Prostate gland (tissue), 2 donors: ENCODE data around the gene BCAN.

Experiments
- POLR2A ChIP-seq: fragments of 450-650 bp; IDR thresholded peaks from one replicate; pipeline ENCODE4 v1.6.1; 2016; ENCODE audit warnings: antibody characterized with exemption, mild to moderate bottlenecking
- POLR2AphosphoS5 ChIP-seq: sonication (generic); formaldehyde crosslinking; IDR thresholded peaks from one replicate; pipeline ENCODE4 v1.6.1; 2017; ENCODE audit warnings: antibody characterized with exemption
- TF ChIP-seq, protein P1 (sequence below), 4 experiments: fragments of 200-600 bp in 2 of 4; fragments of 450-650 bp in 2 of 4; sonication (generic) in 2 of 4; IDR thresholded peaks; 1 replicate in 3 of 4; 2 replicates in 1 of 4; pipeline ENCODE4 v1.5.1; 2016 to 2019; ENCODE audit warnings: antibody characterized with exemption in 4 of 4, mild to moderate bottlenecking in 2 of 4, moderate library complexity in 2 of 4

GRCh38 chr1:156704930-156705320, 63.0 kb downstream of the BCAN start:
- TF ChIP-seq, protein P1, sequence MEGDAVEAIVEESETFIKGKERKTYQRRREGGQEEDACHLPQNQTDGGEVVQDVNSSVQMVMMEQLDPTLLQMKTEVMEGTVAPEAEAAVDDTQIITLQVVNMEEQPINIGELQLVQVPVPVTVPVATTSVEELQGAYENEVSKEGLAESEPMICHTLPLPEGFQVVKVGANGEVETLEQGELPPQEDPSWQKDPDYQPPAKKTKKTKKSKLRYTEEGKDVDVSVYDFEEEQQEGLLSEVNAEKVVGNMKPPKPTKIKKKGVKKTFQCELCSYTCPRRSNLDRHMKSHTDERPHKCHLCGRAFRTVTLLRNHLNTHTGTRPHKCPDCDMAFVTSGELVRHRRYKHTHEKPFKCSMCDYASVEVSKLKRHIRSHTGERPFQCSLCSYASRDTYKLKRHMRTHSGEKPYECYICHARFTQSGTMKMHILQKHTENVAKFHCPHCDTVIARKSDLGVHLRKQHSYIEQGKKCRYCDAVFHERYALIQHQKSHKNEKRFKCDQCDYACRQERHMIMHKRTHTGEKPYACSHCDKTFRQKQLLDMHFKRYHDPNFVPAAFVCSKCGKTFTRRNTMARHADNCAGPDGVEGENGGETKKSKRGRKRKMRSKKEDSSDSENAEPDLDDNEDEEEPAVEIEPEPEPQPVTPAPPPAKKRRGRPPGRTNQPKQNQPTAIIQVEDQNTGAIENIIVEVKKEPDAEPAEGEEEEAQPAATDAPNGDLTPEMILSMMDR (IDR thresholded peaks at IDR 0.05), result no peak
- TF ChIP-seq POLR2A, result peak; percentile 55
- TF ChIP-seq POLR2AphosphoS5, result no peak
